Smooth muscle cell (in vitro differentiated cells): Measurements from ENCODE around the gene YPEL5. TPM values are rescaled to one million over a fixed set of nuclear protein-coding genes. Genes with fewer than 3 reads are reported as not detected.

Experiments
- DNase-seq: peaks from one replicate; lab custom pipeline; 2025; ENCODE audit not compliant: unreplicated experiment; lab: John Stamatoyannopoulos, UW
- H2AFZ ChIP-seq: fragments of 200-600 bp; sonication (generic); 2 replicates; pipeline ENCODE4 v1.6.0; 2016; ENCODE audit warnings: antibody characterized with exemption, low read depth, mild to moderate bottlenecking
- H3F3A ChIP-seq: fragments of 200-600 bp; sonication (generic); 2 replicates; pipeline ENCODE4 v1.6.0; 2017; ENCODE audit warnings: antibody characterized with exemption, low read depth
- H3K27ac ChIP-seq: fragments of 200-600 bp; sonication (generic); 2 replicates; pipeline ENCODE4 v1.5.1; 2016; ENCODE audit warnings: low read depth, mild to moderate bottlenecking
- H3K27me3 ChIP-seq: fragments of 200-600 bp; sonication (generic); 2 replicates; pipeline ENCODE4 v1.6.1; 2016; ENCODE audit warnings: low read depth, mild to moderate bottlenecking
- H3K36me3 ChIP-seq: fragments of 200-600 bp; sonication (generic); 2 replicates; pipeline ENCODE4 v1.5.1; 2016; ENCODE audit warnings: low read depth
- H3K4me1 ChIP-seq: fragments of 200-600 bp; sonication (generic); 2 replicates; pipeline ENCODE4 v1.5.1; 2016; ENCODE audit warnings: low read depth
- H3K4me2 ChIP-seq: fragments of 200-600 bp; sonication (generic); 2 replicates; pipeline ENCODE4 v1.6.0; 2016; ENCODE audit warnings: mild to moderate bottlenecking
- H3K4me3 ChIP-seq: fragments of 200-600 bp; sonication (generic); 2 replicates; pipeline ENCODE4 v1.5.1; 2016; ENCODE audit warnings: mild to moderate bottlenecking
- H3K79me2 ChIP-seq: fragments of 200-600 bp; sonication (generic); 2 replicates; pipeline ENCODE4 v1.6.0; 2016; ENCODE audit warnings: low read depth, mild to moderate bottlenecking
- H3K9ac ChIP-seq: fragments of 200-600 bp; sonication (generic); 2 replicates; pipeline ENCODE4 v1.6.0; 2016; ENCODE audit warnings: low read depth
- H3K9me3 ChIP-seq: fragments of 200-600 bp; sonication (generic); replicated peaks from 2 replicates; pipeline ENCODE4 v1.5.1; 2016; ENCODE audit warnings: low read depth
- H4K20me1 ChIP-seq: fragments of 200-600 bp; sonication (generic); 2 replicates; pipeline ENCODE4 v1.6.0; 2016; ENCODE audit warnings: low read depth
- WGBS: methylation state at CpG from one replicate; pipeline ENCODE4 v1.1.7; 2016; ENCODE audit warnings: low lambda C conversion rate; 5-methylcytosine and 5-hydroxymethylcytosine counted together
- polyA plus RNA-seq: library from polyadenylated mRNA; unstranded; fragments of >200 nt; fragmentation: Nextera tagmentation; extraction: Ambion mirVana; gene quantifications from 2 replicates; pipeline ENCODE4 v1.2.1, GENCODE V29; 2016
- small RNA-seq: library from RNA; depleted of rRNA; stranded (forward); fragments of <200 nt; gene quantifications from one replicate; pipeline ENCODE3, GENCODE V24; 2014
- total RNA-seq: library from RNA; depleted of rRNA; stranded (reverse); fragments of >200 nt; gene quantifications from 2 replicates; pipeline ENCODE4 v1.2.3, GENCODE V29; 2014
- TF ChIP-seq, protein P1 (sequence below): fragments of 200-600 bp; sonication (generic); IDR thresholded peaks from 2 replicates; pipeline ENCODE4 v1.5.1; 2017; ENCODE audit warnings: borderline replicate concordance, mild to moderate bottlenecking, antibody characterized with exemption; ENCODE audit not compliant: insufficient read depth, poor library complexity, severe bottlenecking

The YPEL5 gene
- total and polyA plus RNA-seq, 2 experiments from 2014 or later = 95.7 to 155 TPM

DNA sequence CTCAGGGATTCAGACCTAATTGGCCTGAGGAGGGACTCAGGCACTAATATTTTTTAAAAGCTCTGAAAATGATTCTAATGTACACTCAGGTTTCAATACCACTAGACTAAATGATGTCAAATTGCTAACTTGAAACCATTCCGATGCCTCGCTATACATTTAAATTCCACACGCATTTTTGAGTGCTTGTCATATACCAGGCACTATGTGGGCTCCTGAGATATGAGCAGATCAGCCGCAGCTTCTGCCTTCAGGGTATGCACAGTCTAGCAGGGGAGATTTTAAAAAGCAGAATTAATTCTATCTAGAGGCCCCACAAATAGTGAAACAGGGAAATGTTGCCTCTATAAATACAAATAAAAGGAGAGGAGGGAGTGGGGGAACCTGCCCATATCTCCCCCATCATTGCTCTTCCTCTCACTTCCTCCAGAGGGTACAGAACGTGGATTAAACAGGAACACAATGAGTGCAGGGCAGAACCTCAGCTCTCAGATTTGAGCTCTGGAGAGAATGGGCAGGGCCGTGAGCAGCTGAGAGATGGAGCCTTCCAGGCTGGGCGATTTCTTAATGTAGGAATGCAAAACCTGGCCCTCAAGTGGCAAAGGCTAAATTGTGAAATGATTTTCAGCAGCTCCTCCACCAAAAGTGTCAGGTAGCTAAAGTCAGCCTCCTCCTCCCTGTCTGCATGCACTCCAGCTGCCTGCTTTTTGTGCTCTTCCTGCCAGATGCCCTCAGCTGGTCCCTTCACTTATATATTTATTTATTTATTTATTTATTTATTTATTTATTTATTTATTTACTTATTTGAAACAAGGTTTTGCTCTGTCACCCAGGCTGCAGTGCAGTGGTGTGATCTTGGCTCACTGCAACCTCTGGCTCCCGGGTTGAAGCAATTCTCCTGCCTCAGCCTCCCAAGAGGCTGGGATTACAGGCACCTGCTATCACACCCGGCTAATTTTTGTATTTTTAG is 59.9 kb downstream of the YPEL5 start:
- Histone ChIP-seq H3K27ac (no peak overlapping the region), H3F3A (no peaks in the 10 kb centered on the region), H3K27me3 (peaks cover 7% of the 10 kb centered on the region), H3K79me2 (no peaks in the 10 kb centered on the region), H3K9me3 (no peaks in the 10 kb centered on the region), H2AFZ (no peak overlapping the region), H3K36me3 (no peaks in the 10 kb centered on the region), H3K4me1 (no peaks in the 10 kb centered on the region), H4K20me1 (no peaks in the 10 kb centered on the region), H3K4me3 (no peak overlapping the region), H3K4me2 (no peak overlapping the region), H3K9ac (no peak overlapping the region)
- TF ChIP-seq, protein P1, sequence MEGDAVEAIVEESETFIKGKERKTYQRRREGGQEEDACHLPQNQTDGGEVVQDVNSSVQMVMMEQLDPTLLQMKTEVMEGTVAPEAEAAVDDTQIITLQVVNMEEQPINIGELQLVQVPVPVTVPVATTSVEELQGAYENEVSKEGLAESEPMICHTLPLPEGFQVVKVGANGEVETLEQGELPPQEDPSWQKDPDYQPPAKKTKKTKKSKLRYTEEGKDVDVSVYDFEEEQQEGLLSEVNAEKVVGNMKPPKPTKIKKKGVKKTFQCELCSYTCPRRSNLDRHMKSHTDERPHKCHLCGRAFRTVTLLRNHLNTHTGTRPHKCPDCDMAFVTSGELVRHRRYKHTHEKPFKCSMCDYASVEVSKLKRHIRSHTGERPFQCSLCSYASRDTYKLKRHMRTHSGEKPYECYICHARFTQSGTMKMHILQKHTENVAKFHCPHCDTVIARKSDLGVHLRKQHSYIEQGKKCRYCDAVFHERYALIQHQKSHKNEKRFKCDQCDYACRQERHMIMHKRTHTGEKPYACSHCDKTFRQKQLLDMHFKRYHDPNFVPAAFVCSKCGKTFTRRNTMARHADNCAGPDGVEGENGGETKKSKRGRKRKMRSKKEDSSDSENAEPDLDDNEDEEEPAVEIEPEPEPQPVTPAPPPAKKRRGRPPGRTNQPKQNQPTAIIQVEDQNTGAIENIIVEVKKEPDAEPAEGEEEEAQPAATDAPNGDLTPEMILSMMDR = no peak
- 78% methylated on average over 9 of the region's 9 CpGs for WGBS
- DNase-seq = no peak

DNA sequence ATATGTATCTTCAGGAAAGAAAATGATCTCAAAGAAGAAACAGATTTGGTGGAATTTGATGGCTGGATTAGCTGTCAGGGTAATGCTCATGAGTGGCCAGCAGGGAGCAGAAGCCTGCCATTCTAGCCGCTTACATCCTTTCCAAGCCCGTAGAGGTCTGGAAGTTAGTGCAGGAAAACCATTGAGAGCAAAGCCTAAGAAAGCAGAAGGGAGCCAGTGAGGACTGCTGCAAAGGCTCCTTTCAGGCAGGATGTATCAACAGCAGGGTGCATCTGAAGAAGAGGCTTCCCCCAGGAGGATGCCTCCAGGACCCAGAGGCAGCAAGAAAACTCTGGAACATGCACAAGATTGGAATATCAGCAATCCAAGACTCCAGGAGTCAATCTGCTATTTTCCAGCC is 61.6 kb downstream of the YPEL5 start:
- DNase-seq = no peak
- H3K9me3 ChIP-seq = no peaks in the 10 kb centered on the region
- no peak overlapping the region for H3K4me2 ChIP-seq
- no peak overlapping the region for H3K27ac ChIP-seq
- H2AFZ ChIP-seq = no peak overlapping the region
- no peaks in the 10 kb centered on the region for H3K4me1 ChIP-seq
- H3F3A ChIP-seq = no peaks in the 10 kb centered on the region
- TF ChIP-seq, protein P1 = peak; percentile 88
- H4K20me1 ChIP-seq = no peaks in the 10 kb centered on the region
- peaks cover 7% of the 10 kb centered on the region for H3K27me3 ChIP-seq
- H3K36me3 ChIP-seq = no peaks in the 10 kb centered on the region
- H3K79me2 ChIP-seq = no peaks in the 10 kb centered on the region
- H3K9ac ChIP-seq = no peak overlapping the region
- 0% methylated on average over 2 of the region's 2 CpGs for WGBS
- no peak overlapping the region for H3K4me3 ChIP-seq

DNA sequence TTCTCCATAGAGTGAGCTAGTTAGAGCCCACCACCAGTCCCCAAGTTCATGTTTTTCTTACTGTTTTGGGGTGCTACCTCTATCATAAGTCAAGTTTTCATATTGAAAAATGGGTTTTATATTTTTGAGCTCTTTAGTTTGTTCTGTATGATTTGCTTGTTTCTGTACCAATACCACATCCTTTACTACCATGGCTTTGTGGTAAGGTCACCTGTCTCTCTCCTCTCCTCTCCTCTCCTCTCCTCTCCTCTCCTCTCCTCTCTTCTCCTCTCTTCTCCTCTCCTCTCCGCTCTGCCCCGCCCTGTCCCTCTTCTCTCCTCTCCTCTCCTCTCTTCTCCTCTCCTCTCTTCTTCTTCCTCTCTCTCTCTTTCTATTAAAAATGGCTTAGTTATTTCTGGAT is 62.4 kb downstream of the YPEL5 start:
- no CpG with 5 or more reads among the region's 2 CpGs for WGBS
- no peaks in the 10 kb centered on the region for H3K79me2 ChIP-seq
- no peaks in the 10 kb centered on the region for H3K4me1 ChIP-seq
- H3K9ac ChIP-seq = no peak overlapping the region
- H3K4me3 ChIP-seq = no peak overlapping the region
- H3F3A ChIP-seq = no peaks in the 10 kb centered on the region
- H4K20me1 ChIP-seq = no peaks in the 10 kb centered on the region
- H3K27ac ChIP-seq = no peak overlapping the region
- peaks cover 6% of the 10 kb centered on the region for H3K27me3 ChIP-seq
- H3K36me3 ChIP-seq = no peaks in the 10 kb centered on the region
- no peak overlapping the region for H3K4me2 ChIP-seq
- TF ChIP-seq, protein P1 = no peak
- H2AFZ ChIP-seq = no peak overlapping the region
- no peak for DNase-seq
- H3K9me3 ChIP-seq = no peaks in the 10 kb centered on the region

Small RNA genes within 50 kb of the gene (small RNA-seq; reads per million reads assigned to genes)
- not detected for gene SNORA10B

Other genes starting within 250 kb of the YPEL5 start
- 0.13 and 0.49 TPM in 2 replicates for gene ALK, start 225.4 kb upstream of the YPEL5 start, total RNA-seq
- 0.19 and 0.33 TPM in 2 replicates for gene ALK, start 225.4 kb upstream of the YPEL5 start, polyA plus RNA-seq
- 31.0 and 48.1 TPM in 2 replicates for gene LBH, start 84.5 kb downstream of the YPEL5 start, total RNA-seq
- gene LBH, start 84.5 kb downstream of the YPEL5 start, polyA plus RNA-seq = 33.9 and 35.2 TPM in 2 replicates